NCI-H1436 treated with DMSO at 0.1 percent for 48 hours (cell line): ENCODE results near the gene LRMDA.

Experiments
- DNase-seq: peaks from one replicate; lab custom pipeline; 2025; lab: John Stamatoyannopoulos, UW

The LRMDA gene

GRCh38 chr10:75672111-75672671, 240.8 kb downstream of the LRMDA start:
- DNase-seq = no peak

GRCh38 chr10:75672842-75673241, 241.4 kb downstream of the LRMDA start:
- DNase-seq = no peak

DNA sequence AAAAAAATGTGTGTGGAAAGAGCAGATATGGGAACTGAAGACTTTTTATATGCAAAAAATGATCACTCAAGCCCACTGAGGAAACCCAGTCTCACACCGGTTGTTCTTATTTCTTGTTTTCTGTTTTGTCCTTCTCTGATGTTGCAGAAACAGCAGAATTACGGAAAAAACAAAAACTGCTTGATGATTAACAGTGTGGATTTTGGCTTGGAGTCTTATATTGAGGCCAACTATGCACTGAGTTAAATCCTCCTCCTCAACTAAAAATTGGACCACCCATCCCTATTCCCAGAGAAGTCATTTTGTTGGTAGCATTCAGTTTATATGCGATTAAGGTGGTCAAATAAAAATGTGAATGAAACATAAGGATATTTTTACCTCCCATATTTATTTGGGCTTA, 246.1 kb downstream of the LRMDA start:
- DNase-seq = no peak

DNA sequence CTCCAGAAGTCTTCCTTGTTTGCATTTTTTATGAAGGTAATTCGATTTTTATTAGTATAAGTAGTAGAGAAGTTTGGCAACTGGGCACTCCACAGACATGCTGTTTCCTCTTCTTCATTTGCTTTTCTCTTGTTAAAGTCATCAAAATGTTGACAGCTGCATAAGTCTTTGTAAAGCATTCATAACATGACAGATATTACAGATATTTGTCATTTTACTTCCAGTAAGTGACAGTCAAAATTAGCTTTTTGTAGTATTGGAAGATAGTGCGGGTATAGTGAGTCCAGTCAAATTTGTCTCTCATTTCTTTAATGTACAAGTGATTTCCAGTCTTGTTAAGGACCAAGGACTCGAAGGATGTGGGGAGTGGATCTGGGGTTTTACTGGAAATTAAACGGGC, 247.1 kb downstream of the LRMDA start:
- DNase-seq = no peak

GRCh38 chr10:75679536-75679935, 248.1 kb downstream of the LRMDA start:
- DNase-seq = no peak

- no peak for DNase-seq
These were observed 249.9 kb downstream of the LRMDA start for GRCh38 chr10:75681334-75681733.

DNA sequence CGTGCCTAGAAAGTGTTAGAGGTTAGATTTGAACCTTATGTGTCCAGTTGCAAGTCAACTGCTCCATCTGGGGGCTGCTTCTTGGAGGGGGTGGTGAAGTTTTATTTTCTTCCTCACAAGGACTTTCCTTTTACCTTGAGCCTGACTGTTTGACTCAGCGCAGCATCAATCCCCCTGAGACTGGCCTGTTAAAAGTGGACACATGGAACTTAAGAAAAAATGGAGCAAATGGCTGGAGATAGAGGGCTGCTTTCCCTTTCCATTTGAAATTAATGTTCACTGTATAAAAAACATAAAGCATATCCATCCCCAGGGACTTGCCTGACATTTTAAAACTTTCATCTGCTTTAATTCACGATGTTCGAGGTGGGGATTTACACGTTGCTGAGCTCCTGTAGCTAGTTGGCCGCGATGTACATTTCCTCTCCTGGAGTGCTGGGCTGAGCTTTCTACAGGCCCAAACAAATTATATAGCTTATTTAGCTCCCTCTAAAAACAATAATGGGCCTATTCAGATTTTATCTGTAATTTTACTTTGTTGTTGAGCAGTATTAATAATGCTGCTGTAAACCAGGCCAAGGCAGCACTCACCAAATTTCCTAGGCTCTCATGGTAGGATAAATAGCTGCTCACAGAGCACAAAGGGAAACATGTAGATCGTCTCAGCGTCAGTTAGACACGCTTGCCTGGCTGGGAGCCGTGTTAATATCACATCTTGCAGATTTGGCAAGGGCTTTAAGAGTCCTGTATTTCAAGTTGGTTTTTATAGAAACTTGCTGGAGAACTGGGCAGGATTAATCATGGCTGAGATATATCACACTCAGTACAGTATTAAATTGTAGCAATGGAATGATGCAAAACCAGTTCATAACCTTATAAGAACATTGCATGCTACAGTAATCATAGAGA, 251.5 kb downstream of the LRMDA start:
- DNase-seq = no peak

GRCh38 chr10:75685187-75685586, 253.8 kb downstream of the LRMDA start:
- no peak for DNase-seq

DNA sequence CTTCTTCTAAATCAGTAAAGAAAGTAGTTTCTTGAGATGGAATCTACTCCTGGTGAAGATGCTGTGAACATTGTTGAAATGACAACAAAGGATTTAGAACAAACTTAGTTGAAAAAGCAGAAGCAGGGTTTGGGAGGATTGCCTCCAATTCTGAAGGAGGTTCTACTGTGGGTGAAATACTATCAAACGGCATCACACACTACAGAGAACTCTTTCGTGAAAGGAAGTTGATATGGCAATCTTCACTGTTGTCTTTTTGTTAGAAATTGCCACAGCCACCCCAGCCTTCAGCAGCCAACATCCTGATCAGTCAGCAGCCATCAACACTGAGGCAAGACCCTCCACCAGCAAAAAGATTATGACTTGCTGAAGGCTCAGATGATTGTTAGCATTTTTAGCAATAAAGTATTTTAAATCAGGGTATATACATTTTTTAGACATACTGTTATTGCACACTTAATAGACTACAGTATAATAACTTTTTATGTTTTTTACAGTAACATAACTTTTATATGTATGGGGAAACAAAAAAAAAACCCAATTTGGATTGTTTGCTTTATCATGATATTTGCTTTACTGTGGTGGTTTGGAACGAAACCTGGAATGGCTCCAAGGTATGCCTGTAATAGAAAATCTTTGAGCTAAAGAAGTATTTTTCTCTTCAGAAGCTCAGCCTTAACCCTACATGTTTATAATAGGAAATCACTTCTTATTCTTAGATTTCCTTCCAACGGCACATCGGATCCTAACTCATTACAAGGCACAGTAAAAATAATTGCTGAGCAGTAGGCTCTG, 257.3 kb downstream of the LRMDA start:
- DNase-seq = no peak

- DNase-seq = no peak
These were observed 262.1 kb downstream of the LRMDA start for GRCh38 chr10:75693489-75693888.

GRCh38 chr10:75694269-75694668, 262.8 kb downstream of the LRMDA start:
- DNase-seq = no peak

GRCh38 chr10:75694790-75695189, 263.4 kb downstream of the LRMDA start:
- no peak for DNase-seq

GRCh38 chr10:75695994-75696393, 264.6 kb downstream of the LRMDA start:
- no peak for DNase-seq

DNA sequence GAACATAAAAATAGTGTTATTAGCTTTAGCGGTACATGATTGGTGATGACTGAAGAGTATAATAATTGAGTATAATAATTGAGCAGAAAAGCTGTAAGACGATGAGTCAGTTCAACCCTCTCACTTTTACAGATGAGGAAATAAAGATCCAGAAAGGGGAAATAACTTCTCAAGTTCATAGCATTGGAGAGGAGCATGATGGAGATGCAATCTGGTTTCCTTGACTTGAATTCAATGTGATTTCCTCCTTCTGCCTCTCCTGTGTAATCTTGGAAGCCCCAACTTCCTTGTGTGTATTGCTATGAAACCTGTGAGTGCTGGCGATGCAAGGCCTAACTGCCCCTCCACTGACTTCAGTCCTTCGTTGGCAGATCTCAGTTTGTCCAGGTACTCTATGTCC, 265.1 kb downstream of the LRMDA start:
- DNase-seq = no peak

DNA sequence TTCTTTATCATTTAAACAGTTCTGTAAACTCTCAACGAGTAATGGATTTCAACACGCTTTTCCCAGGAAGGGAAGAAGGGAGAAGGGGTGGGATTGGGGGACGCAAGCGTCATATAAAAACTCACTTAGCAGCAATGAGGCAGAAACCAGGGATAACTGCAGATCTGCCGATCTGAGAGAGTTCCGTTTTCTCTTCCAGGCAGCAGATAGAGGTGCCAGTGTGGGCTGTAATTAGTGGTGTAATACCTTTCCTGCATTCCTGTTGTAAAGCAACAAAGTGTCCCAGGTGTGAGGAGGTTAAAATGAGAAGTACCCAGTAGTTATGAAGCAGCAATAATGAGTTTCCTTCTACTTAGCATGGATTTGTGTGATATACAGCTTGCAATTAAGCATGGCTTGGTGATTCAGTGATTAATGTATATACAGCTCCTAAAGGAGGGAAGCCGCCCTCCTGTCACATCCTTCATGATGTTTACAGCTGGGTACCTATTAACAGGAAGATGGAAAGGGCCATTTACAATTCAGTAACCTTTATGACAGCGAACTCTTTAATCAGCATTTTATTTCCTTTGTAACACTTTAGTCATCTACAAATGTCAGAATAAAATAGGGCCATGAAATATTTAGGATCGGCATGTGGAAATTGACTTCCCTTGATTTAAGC, 271.9 kb downstream of the LRMDA start:
- DNase-seq = no peak

DNA sequence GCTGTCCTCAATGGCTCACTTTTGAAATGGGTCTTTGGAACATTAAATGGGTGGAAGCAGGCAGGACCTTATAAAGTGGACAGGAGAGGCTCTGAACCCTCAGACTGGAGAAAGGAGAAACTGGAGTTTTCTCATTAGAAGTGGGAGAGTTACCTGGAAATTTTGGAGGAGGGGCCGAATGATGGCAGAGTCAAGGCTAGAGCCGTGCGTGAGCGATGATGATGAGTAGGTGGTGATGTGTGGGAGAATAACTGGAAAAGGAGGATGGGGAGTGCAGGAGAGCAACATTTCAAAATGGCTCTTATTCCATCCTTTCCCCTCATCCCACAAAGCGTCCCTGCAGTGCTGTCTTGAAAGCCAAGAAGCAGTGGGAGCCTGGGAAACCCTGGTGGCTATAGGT, 274.0 kb downstream of the LRMDA start:
- no peak for DNase-seq

DNA sequence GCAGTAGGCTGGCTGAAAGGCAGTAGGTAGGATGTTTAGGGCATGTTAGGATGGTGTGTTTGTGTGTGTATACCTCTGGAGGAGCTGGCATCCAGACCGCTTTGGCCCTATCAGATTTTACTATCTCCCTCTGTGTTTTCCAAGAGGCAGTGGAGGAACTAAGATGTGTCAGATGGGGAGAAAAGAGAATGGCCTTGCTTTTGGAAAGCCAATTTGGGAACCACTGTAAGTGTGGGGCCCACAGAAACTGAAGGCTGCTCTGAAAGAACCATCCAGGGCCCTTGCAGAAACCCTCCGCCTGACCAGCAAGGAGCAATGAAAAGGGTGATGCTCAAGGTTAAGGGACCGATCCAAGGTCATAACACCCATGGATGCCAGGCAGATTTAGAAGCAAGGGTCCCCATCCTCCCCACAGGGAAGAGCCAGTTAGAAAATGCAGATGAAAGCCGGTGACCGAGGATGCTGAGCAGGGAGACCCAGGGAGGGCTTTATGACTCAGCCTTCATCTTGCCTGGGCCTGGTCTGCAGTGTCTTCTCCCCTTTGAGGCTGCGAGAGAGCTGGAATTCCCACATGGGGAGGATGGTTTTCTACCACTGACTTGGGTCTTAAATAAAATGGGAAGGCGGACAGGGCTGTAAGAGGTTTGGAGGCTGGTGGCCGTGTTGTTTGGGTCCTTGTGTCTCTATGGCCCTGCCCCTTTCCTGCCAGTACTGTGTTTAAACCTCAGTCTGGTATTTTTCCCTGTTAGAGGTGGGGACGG, 275.8 kb downstream of the LRMDA start:
- DNase-seq = no peak

- DNase-seq = no peak
These were observed 276.6 kb downstream of the LRMDA start for GRCh38 chr10:75708060-75708459.

DNA sequence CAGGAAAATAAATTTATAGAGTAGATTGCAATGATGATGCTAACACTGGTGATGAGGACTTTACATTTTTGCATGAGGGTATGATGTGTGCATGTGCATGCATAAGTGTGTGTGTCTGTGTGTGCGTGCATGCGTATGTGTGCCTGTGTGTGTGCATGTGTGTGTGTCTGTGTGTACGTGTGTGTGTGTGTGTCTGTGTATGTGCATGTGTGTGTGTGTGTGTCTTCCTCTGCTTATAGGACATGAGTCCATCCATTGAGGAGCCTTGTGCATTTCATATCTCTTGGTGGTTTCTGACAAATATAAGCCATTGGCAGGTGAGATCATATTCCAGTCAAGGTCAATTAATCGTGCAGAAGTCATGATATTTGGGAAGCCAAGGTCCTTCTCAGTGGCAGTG, 277.8 kb downstream of the LRMDA start:
- DNase-seq = no peak

GRCh38 chr10:75709811-75710210, 278.4 kb downstream of the LRMDA start:
- no peak for DNase-seq

DNA sequence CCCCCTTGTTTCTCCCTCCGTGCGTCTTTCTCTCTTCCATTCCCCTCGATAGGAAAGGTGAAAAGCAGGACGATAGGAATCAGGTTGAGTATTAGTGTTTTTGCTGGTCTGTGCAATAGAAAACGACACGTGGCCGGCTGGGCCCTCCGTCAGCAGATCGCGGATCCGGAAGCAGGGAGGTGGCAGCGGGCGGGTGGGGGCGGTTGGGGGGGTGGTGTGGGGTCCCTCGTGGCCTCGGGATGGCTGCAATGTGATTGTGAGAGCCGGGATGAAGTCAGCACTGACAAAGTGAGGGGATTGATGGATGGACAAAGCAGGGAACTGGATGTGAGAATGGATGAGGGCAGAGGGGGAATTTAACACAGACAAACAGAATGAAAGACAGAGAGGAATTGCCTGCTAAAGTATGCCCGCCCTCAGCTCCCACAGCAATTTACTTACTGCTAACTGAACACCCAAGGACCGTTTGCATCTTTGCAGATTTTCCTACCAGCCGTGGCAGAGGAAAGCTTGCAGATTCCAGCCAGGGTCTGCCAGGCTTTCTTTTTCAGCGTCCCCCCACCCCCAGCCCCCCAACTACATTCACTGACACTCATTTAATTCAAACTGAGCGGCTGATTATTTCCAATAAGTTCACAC, 280.9 kb downstream of the LRMDA start:
- DNase-seq = no peak
